GM10266 (cell line): ENCODE results near the gene DGCR6.
"Not testable (repeated sequence)": the region's sequence is repeated elsewhere in the genome, so short reads cannot be mapped to it uniquely, and the experiment has no call there.

Experiments used
- DNase-seq: peaks from one replicate; pipeline ENCODE4 v3.0.0; 2012; ENCODE audit errors: extremely low spot score
- CTCF ChIP-seq: IDR thresholded peaks from 2 replicates; pipeline ENCODE4 v1.5.1; 2012; ENCODE audit warnings: mild to moderate bottlenecking, low read depth; ENCODE audit not compliant: control insufficient read depth, insufficient read depth; ENCODE audit errors: missing control alignments

DGCR6 gene

GRCh38 chr22:18917818-18918217 lies 11.7 kb downstream of the DGCR6 start:
- not testable (repeated sequence) for DNase-seq

- not testable (repeated sequence) for DNase-seq
Observed at GRCh38 chr22:18920257-18920902, 14.3 kb downstream of the DGCR6 start.

GRCh38 chr22:18925368-18926064 lies 19.4 kb downstream of the DGCR6 start:
- no peak for TF ChIP-seq CTCF
- no peak for DNase-seq

- no peak for DNase-seq
- no peak for TF ChIP-seq CTCF
Observed at GRCh38 chr22:18927020-18927419, 20.9 kb downstream of the DGCR6 start.

GRCh38 chr22:18927573-18927972 lies 21.5 kb downstream of the DGCR6 start:
- DNase-seq, result no peak
- no peak for TF ChIP-seq CTCF

GRCh38 chr22:18929459-18929858 lies 23.3 kb downstream of the DGCR6 start:
- DNase-seq, result no peak
- TF ChIP-seq CTCF, result no peak

- TF ChIP-seq CTCF, result no peak
- no peak for DNase-seq
Observed at GRCh38 chr22:18931905-18932652, 26.0 kb downstream of the DGCR6 start.

GRCh38 chr22:18933914-18934313 lies 27.8 kb downstream of the DGCR6 start:
- DNase-seq, result no peak
- no peak for TF ChIP-seq CTCF

- DNase-seq, result not testable (repeated sequence)
Observed at GRCh38 chr22:18934688-18935087, 28.6 kb downstream of the DGCR6 start.
